Measurements from ENCODE around the gene BACH2.

DNA sequence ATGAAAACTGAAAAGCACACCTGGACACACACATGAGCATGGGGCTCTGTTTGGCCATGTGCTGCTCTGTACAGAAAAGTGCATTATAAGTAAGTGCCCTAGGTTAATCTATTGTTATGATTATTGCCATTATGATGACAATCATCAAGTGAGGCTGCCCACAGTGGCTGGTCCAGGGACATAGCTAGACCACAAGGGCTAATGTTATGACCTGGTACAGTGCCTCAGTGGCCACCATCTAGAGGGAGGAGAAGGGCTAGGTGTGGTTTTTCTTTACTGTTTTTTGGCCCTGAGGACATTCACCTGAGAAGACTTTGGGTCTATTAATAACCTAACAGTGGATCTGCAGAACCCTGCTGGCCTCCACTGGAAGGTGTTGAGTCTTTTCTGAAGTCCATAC, 316.3 kb downstream of the BACH2 start:
- no peak for TF ChIP-seq CTCF (IDR thresholded peaks at IDR 0.05; ENCODE audit: insufficient read depth, low read length, poor library complexity, severe bottlenecking)
- no peak for TF ChIP-seq EZH2phosphoT487 (conservative IDR thresholded peaks at IDR 0.05; ENCODE audit: low read length)
